Measurements from ENCODE around the gene STON2. TPM values are rescaled to one million over a fixed set of nuclear protein-coding genes. Genes with fewer than 3 reads are reported as not detected.
A peak's percentile ranks its signal among the peaks of the same experiment; 100 is the strongest.

The STON2 gene
- total RNA-seq, 1 donor from 2014 or later = 47.4 TPM

- Histone ChIP-seq H3K36me3 (ENCODE audit: control insufficient read depth, insufficient read depth, low read length) (peaks cover 14% of the 10 kb centered on the region), H3K4me3 (ENCODE audit: low read depth, low read length) (no peak overlapping the region), H3K27me3 (ENCODE audit: control insufficient read depth, insufficient read depth, low read length) (no peaks in the 10 kb centered on the region)
- no peak for DNase-seq (ENCODE audit: low read depth)
- no peak for TF ChIP-seq CTCF (IDR thresholded peaks at IDR 0.05; ENCODE audit: insufficient read depth, low read length, severe bottlenecking)
- no peak for FAIRE-seq
These were observed 94.4 kb downstream of the STON2 start for GRCh38 chr14:81305743-81306142.

- DNase-seq (ENCODE audit: low read depth) (no peak), FAIRE-seq (no peak)
- Histone ChIP-seq H3K27me3 (ENCODE audit: control insufficient read depth, insufficient read depth, low read length) (no peaks in the 10 kb centered on the region), H3K36me3 (ENCODE audit: control insufficient read depth, insufficient read depth, low read length) (peaks cover 12% of the 10 kb centered on the region), H3K4me3 (ENCODE audit: low read depth, low read length) (no peak overlapping the region)
- no peak for TF ChIP-seq CTCF (IDR thresholded peaks at IDR 0.05; ENCODE audit: insufficient read depth, low read length, severe bottlenecking)
These were observed 95.1 kb downstream of the STON2 start for GRCh38 chr14:81305065-81305464.

DNA sequence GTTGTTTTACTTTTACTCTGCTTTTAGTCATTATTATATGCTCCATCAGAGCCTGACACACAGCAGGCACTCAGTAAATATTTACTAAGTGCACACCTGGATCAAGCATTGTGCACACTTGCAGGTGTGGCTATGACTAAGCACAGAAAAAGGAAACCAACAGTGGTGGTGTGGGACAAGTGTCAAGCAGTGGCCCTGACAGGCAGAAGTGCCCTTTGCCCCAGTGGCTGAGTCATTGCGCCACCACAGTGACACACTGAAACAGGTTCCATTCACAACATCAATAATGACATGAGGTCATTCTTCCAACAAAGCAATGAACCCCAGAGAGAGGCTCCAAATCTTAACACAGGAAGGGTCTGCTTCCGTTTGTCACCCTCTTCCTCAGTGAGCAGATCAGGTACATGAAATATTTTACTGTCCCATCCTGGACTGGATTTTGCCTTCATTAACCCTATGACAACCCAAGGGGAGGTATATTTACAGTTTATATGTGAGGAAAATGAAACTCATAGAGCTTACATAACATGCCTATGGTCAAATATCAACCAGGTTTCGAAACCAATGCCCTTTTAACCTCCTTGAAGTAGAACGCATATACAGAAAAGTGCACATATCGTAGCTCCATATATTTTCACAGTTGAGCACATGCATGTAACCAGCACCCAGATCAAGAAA, 96.7 kb downstream of the STON2 start:
- FAIRE-seq (peak; percentile 73), DNase-seq (ENCODE audit: low read depth) (peak; percentile 84)
- Histone ChIP-seq H3K4me3 (ENCODE audit: low read depth, low read length) (no peak overlapping the region), H3K36me3 (ENCODE audit: control insufficient read depth, insufficient read depth, low read length) (peaks cover 12% of the 10 kb centered on the region), H3K27me3 (ENCODE audit: control insufficient read depth, insufficient read depth, low read length) (no peaks in the 10 kb centered on the region)
- TF ChIP-seq CTCF (IDR thresholded peaks at IDR 0.05; ENCODE audit: insufficient read depth, low read length, severe bottlenecking) = no peak

- Histone ChIP-seq H3K4me3 (ENCODE audit: low read depth, low read length) (no peak overlapping the region), H3K36me3 (ENCODE audit: control insufficient read depth, insufficient read depth, low read length) (peaks cover 12% of the 10 kb centered on the region), H3K27me3 (ENCODE audit: control insufficient read depth, insufficient read depth, low read length) (no peaks in the 10 kb centered on the region)
- FAIRE-seq = no peak
- DNase-seq (ENCODE audit: low read depth) = no peak
- TF ChIP-seq CTCF (IDR thresholded peaks at IDR 0.05; ENCODE audit: insufficient read depth, low read length, severe bottlenecking) = peak; percentile 5
These were observed 97.5 kb downstream of the STON2 start for GRCh38 chr14:81302638-81303037.

- DNase-seq (ENCODE audit: low read depth) (no peak), FAIRE-seq (no peak)
- H3K27me3 ChIP-seq (ENCODE audit: control insufficient read depth, insufficient read depth, low read length) = no peaks in the 10 kb centered on the region
- no peak overlapping the region for H3K4me3 ChIP-seq (ENCODE audit: low read depth, low read length)
- no peak for TF ChIP-seq CTCF (IDR thresholded peaks at IDR 0.05; ENCODE audit: insufficient read depth, low read length, severe bottlenecking)
- H3K36me3 ChIP-seq (ENCODE audit: control insufficient read depth, insufficient read depth, low read length) = peaks cover 8% of the 10 kb centered on the region
These were observed 98.3 kb downstream of the STON2 start for GRCh38 chr14:81301813-81302212.

DNA sequence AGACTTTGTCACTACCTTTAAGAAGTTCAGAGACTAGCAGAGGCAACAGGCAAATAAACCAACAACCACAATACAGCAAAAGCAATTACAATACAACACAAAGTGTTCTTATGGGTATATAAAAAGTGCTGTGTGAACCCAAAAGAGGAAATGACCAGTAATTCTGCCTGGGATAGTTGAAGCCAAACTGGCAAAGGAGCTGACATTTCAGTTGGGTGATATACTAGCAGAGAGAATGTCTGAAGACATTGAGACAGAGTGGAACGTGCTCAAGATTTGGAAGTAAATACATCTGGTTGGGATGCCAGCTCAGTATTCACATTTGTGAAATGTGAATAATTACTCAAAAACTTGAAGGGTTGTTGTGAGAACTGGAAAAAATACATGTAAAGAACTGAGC, 98.8 kb downstream of the STON2 start:
- FAIRE-seq (no peak), DNase-seq (ENCODE audit: low read depth) (no peak)
- Histone ChIP-seq H3K27me3 (ENCODE audit: control insufficient read depth, insufficient read depth, low read length) (no peaks in the 10 kb centered on the region), H3K4me3 (ENCODE audit: low read depth, low read length) (no peak overlapping the region), H3K36me3 (ENCODE audit: control insufficient read depth, insufficient read depth, low read length) (peaks cover 6% of the 10 kb centered on the region)
- TF ChIP-seq CTCF (IDR thresholded peaks at IDR 0.05; ENCODE audit: insufficient read depth, low read length, severe bottlenecking) = no peak

Measured in bronchial epithelial cell (primary cell).